NK-92 (cell line): ENCODE results near the gene LPCAT1.
"Not testable (repeated sequence)": the region's sequence is repeated elsewhere in the genome, so short reads cannot be mapped to it uniquely, and the experiment has no call there.

ENCODE experiments used
- DNase-seq: peaks from one replicate; lab custom pipeline; 2025; ENCODE audit not compliant: unreplicated experiment; lab: John Stamatoyannopoulos, UW

LPCAT1 gene

DNA sequence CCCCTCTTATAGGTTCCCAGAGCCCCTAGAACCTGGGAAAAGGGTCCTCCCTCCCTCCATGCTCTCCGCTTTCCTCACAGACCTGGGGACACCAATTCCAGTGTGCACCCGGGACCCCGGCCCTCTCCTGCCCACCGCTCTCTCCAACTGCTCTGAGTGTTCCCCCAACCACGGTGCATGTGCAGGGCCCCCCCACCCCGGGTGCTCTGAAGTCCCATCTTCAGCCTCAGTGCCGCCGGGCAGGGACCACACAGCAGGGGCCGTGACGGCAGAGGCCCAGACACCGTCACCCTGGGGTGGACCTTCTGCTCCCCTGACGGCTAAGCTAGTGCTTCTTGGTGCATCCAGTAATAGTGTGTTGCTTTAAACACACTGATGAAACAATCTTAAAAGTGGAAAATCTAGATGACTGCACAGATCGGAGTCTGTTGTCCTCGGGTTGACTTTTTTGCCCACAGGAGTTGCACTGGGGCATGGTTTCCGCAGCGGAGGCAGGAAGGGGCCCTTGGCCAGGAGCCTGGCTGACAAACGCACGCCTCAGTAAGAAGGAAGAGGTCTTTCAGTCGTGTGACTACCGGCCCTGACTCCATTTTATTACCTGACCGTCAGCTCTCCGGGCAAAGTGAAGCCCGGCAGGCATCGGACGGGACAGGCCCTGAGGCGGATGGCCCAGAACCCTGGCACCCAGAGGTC is 42.3 kb downstream of the LPCAT1 start:
- no peak for DNase-seq

DNA sequence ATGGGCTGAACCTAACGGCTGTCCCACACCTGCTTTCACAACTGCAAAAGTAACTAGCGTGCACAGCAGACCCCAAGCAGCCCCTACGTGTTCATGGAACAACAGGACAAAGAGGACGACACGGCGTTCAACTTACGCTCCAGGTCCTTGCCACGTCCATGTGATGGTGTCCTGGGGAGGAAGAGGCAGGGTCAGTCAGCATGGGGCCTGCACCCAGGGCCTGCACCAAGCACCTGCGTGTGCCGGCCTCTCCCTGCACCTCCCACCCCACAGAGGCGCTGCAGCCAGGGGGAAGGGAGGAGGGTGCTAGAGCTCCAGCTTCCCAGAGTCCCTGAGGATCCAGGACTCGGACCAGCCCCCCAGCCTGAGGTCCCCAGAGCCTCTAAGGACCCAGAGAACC is 43.0 kb downstream of the LPCAT1 start:
- DNase-seq, result no peak

DNA sequence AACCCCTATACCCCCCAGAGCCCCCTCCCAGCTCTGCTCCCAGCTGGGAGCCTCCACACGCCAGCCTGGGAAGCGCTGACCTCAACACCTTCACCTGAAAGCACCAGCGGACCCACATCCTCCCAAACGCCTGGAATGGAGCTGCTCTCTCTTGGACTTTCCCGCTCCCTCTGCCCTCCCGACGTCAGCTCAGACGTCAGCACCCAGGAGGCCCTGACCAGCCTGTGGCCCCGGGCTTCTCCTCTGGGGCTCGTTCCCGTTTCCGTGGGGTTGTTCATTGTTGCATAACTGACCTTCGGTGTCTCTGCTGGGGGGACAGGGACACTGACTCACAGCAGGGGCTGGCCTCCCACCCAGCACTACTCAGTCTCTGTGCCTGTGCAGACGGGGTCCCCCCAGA is 43.5 kb downstream of the LPCAT1 start:
- no peak for DNase-seq

DNA sequence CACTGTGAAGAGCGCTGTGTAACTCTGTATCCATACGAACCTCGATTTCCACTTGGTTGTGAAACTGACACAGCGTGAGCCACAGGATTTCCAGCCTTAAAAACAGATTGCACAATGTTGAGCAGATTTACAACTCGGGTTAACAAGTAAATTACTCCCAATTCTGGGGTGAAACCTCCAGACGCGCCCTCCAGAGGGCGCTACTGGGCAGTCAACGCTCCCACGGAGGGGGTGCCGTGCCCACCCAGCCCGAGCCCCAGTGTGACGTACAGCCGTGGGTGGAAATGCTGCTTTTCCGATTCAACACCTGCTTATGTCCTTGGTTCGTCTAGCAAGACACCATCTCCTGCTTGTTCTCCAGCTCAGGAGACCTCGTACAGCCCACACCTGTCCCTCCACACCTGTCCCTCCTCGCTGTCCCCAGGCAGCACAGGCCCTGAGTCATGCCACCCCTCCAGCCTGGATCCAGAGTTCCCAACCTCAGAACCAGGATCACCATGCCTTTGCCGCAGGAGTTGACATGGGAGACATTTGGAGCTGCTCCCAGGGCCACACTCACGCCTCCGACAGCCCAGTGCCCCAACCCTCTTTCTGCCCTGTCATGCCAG is 44.1 kb downstream of the LPCAT1 start:
- no peak for DNase-seq

DNA sequence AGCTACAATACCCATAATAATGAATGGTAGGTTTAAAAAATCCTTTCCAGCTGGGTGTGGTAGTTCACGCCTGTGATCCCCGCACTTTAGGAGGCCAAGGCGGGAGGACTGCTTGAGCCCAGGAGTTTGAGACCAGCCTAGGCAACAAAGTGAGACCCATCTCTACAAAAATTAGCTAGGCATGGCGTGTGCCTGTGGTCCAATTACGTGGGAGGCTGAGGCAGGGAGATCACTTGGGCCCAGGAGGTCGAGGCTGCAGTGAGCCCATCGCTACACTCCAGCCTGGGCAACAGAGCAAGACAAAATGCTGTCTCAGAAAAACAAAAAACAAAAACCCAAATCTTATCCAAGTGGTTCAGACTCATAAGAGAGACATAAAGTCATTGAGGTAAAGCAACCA is 44.7 kb downstream of the LPCAT1 start:
- DNase-seq, result no peak

DNA sequence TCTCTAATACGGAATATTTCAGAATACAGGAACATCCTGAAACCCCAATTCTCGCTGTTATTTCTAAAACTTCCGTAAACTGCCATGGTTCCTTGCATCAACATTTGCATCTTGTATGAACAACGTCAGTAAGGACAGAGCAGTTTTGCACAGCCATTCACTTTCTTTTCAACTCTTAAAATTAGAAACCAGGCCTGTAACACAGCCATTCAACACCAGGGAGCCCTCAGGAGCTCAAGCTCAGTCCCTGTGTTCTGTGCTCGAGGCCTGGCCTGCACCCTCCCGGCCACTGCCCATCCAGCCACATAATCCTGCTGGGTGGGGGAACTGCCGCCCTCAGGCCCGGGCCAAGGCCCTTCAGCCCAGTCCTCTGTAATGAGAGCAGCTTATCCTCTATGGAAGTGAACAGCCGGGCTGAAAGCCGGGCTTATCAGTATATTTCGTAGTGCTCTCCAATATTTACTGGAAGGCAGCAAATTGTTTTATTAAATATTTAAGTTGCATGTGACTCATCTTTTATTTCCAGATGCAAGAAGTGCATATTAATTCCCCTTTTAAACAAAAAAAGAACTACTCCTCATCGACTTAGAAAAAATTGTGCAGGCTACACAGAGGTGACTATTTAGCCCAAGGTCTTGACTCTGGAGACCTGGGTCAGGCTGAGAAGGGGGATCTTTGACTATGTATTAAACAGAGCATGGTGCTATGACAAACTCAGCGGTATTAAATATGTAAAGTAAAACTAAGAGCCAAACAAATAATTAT is 45.3 kb downstream of the LPCAT1 start:
- DNase-seq, result no peak

DNA sequence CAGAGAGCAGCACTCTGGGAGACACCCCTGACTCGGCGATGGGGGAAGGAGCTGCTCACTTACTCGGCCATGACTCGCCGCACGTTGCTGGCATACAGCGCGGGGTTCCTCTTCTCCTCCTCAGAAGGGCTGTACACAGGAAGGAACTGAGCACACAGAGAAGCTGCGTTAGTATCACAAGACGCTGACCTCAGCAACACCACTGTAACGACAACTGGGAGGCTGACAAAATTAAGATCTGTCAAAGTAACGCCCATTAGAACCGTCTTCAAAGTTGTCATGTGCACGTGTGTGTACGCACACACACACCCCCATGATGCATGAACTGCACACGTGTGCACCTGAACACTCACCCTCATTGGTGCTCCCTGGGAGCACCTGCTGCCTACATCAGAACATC is 46.4 kb downstream of the LPCAT1 start:
- DNase-seq, result no peak

DNA sequence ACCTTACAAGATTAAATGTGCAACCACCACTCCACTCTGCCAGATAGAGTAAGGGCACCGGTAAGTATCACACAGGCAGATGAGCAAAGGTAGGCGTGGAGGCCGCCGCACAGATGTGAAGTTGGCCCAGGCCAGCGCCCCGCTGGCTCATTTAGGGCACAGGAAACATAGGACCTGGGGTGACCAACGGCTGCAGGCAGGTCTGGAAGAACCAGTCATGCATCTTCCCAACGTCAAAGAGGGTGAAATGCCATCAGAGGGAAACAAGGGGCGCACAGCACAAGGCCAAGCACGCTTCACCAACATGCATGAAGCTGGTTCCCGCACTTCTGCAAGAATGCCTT is 46.8 kb downstream of the LPCAT1 start:
- no peak for DNase-seq

DNA sequence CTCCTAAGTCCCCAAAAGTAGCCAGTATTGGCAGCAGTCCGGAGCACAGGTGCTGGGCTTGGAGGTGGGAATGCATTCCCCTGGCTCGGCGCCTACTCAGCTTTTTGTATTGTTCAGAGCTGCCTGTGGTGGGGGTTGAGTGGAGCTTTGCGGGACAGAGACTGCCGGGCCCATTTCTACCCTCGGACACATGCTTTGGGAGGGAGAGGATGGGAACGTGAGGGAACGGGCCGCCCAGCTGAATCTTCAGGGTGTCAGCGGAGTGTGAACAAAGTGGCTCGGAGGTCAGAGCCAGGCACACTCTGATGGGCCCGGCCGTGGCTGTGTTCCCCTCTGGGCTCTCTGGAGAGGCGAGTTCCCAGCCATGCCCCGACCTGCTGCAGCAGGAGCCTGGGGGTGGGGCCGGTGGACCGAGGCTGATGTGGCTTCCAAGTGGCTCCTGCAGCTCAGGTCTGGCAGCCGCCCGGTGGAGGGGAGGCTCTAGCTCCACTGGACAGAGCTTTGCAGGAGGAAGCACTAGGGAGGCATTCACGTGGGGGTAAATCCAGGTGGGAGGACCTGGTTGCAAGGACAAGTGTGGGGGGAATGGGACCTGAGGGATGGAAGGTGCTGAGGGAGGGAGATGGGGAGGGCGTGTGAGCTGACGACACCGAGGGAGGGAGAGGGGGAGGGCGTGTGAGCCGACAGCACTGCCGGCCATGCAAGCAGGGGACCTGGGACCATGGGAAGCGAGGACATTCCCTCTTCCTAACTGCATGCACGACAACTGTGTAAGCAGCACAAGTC is 47.4 kb downstream of the LPCAT1 start:
- no peak for DNase-seq

DNA sequence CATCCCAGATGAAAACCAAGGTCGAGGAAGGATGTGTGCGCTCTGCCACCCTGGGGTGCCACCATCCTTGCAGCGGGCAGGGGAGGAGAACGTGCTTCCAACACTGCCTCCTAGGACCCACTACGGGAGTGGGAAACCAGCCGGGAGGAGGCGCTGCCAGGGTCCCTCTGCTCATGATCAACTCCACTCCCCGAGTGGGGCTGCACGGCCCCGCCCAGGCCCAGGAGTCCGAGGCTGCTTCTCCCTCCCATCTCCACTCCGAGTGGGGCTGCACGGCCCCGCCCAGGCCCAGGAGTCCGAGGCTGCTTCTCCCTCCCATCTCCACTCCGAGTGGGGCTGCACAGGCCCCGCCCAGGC is 48.2 kb downstream of the LPCAT1 start:
- DNase-seq, result not testable (repeated sequence)

DNA sequence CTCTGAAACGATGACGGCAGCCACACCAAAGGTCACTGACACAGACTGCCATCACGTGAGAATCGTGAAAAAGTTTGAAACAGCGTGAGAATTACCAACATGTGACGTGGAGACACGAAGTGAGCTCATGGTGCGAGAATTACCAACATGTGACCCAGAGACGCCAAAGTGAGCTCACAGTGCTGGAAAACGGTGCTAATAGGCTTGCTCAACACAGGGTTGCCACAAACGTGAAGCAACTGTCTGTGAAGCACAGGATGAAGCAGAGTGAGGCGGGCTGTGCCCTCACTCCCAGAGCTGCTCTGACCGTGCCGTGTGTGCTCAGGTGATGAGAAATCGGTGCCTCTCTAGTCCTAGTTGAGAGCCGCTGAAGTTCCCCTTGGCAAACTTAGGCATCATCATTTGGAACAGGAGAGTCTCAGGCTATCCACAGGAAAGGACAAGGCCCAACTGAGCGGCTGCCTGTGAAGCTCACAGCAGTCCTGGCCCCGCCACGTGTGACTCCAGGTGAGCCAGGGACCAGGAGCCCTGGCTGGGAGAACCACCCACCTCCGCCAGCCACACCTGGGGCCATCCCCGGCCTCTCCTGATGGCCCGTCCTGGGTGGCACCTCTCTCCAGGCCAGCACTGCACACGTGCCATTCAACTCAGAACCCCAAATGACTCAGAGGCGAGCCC is 48.8 kb downstream of the LPCAT1 start:
- no peak for DNase-seq

DNA sequence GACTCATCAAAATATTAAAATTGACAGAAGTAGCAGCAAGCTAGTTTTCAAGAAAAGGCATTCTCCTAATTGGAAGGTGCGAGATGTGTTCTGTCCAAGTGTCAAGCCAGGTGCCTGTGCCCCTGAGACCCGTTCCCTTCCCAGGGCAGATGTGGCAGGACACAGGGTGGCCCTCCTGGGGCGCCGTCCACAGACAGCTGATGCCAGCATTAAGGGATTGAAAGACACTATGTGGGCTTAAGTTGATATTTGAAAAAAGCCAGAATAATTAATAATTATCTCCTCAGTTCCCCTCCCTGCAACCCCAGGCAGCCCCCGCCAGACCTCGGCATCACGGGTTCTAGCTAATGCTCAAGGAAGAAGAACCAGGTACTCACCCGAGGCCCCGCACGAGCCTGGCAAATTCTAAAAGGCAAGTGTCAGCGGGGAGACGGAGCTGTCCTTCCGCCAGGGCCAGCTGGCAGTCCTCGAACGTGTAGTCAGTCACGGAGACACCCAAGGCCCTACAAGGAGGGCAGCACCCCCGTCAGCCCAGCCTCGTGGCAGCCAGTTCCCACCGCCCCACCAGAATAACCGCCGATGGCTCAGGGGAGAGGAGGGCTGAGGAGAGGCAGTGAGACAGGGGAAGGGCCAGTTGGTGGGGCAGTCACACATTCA is 49.4 kb downstream of the LPCAT1 start:
- DNase-seq, result no peak

DNA sequence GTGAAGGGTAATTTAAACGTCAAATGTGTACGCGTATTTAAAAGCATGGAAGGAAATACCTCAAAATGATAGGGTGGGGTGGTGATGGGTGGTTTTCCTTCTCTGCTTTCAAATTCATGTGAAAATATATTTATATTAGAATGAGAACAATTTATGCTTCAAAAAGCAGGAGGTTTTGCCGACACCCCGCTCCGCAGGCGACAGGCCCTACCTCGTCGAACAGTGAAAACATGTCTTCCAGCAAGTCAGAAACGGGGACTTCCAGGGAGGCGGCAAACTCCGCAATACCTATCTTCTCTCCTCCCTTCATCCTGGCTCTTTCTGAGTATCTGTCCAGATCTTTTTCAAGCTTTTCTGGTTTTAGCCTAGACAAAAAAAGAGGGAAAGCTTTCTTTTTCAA is 50.0 kb downstream of the LPCAT1 start:
- no peak for DNase-seq

DNA sequence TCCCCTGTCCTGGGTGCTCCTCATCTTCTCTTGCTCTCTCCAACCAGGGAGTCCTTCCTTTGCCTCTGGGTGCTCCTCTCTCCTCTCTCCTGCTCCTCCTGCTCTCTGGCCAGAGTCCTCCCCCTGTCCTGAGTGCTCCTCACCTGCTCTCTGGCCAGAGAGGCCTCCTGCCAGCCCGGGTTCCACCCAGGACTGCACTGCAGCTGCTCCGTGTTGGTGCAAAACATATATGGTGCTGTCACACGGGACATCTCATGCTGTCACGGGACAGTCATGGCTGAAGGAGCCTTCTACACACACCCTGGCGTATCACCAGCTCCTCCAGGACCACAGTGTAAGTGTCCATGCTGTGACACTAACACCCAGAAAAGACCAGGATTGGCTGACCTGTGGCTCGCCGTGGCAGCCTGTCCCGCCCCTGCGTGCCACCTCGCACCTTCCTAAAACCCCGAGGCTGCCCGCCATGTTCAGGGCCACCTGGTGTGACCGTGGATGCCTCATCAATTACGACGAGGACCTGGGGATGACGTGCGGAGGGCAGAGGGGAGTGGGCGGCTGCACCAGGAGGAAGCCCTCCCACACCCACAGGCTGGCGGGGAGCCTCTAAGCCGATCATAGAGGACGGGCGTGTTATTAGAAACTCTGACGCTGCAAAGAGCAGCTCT is 50.7 kb downstream of the LPCAT1 start:
- DNase-seq, result no peak

DNA sequence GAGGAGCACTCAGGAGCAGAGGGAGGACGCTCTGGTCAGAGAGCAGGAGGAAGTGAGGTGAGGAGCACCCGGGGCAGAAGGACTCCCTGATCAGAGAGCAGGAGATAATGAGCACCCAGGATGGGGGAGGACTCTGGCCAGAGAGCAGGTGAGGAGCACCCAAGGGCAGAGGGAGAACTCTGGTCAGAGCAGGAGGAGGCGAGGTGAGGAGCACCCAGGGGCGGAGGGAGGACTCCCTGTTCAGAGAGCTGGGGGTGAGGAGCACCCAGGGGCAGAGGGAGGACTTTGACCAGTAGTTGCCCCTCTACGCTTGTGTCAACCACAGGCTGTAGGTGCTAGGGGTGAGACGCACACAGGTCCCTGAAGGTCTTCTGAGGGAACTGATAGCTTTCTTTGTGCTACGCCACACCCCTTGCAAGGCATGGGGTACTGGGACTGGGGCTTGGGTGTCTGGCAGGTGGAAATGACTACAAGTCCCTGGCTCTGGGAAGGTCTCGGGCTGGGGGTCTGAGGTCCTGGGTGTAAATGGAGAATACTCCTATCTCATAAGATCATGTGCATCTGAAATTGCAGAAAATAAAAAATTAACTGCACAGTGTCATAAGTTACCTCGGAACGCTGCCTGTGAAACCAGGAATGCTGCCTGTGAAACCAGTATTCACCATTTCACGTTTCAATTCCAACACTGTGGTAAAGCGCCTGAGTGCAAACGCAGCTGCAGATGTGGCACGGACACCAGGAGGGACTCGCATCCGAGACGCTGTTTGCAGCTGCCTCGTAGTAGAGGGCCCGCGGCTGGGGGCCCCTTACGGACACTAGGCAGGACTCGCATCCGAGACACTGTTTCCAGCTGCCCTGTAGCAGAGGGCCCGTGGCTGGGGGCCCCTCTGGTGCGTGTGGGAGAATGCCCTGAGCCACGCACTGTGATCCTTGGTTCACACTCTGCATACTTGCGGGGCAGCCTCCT is 51.5 kb downstream of the LPCAT1 start:
- no peak for DNase-seq

DNA sequence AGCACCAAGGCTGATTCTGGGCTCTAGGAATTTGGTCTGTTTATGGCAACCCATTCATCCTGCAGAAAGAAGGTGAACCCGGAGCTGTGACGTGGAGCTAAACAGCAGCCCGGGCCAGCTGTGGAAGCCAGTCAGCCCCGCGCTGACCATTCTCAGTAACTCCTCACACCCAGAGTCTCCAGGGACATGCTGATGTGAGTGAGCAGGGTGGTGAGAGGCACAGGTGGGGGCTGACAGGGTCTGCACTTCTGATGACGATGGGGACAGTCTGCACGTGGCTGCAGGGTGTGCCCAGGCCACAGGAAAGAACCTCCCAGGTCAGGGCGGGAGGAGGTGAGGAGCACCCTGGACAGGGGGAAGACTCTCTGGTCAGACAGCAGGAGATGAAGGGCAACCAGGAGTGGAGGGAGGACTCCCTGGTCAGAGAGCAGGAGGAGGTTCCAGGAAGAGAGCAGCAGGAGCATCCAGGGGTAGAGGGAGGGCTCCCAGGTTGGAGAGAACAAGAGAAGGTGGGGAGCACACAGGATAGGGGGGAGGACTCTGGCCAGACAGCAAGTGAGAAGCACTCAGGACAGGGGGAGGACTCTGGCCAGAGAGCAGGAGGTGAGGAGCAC is 52.4 kb downstream of the LPCAT1 start:
- no peak for DNase-seq

DNA sequence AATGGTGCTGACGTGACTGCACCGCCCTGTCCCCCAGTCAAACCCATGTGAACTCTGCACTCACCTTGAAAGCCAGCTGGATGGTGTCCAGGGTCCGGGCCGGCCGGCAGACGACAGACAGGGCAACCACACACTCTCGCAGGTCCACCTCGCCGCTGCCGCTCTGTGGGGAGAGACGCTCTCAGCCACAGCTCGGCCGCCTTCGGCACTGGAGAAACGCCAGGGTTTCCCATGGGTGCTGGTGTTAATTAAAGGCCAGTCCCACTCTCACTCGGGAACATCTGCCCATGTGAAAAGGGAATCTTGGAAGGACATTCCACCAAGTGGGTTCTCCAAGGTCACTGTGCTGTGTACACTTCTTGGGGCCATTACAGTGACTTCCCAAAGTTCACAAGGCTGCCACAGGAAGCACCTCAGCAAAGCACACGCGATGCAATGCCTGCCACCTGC is 53.0 kb downstream of the LPCAT1 start:
- no peak for DNase-seq
